ENCODE measurements around the gene UBL3. TPM values are rescaled to one million over a fixed set of nuclear protein-coding genes. Genes with fewer than 3 reads are reported as not detected.

Gene UBL3
- total RNA-seq, 1 donor from 2014 or later, result 20.0 TPM

- H3K36me3 Mint-ChIP-seq, result peaks cover 9% of the 10 kb centered on the region
- no peak overlapping the region for H3K9ac ChIP-seq
- no peaks in the 10 kb centered on the region for H3K27me3 Mint-ChIP-seq (ENCODE audit: insufficient read depth, low read depth)
- no peaks in the 10 kb centered on the region for H3K9me3 ChIP-seq (ENCODE audit: low read depth)
- peaks cover 8% of the 10 kb centered on the region for H3K9me3 Mint-ChIP-seq
- H2AFZ ChIP-seq (replicated peaks), result no peak overlapping the region
- peaks cover under 1% of the 10 kb centered on the region for H4K20me1 ChIP-seq (ENCODE audit: low read depth)
- H3K4me3 ChIP-seq, result no peak overlapping the region
- no peak for DNase-seq (ENCODE audit: low spot score)
- H3K4me2 ChIP-seq, result no peak overlapping the region
- peaks cover 20% of the 10 kb centered on the region for H3K4me1 Mint-ChIP-seq
- no peak overlapping the region for H3K4me3 Mint-ChIP-seq
- no peaks in the 10 kb centered on the region for H3K27me3 ChIP-seq
- H3F3A ChIP-seq (ENCODE audit: low read depth), result no peaks in the 10 kb centered on the region
- H3K27ac ChIP-seq, result no peak overlapping the region
- H3K79me2 ChIP-seq (ENCODE audit: low read depth), result peaks cover 61% of the 10 kb centered on the region
- H3K27ac Mint-ChIP-seq, result no peak overlapping the region
- H3K4me1 ChIP-seq, result peaks cover 16% of the 10 kb centered on the region
- TF ChIP-seq EZH2 (IDR thresholded peaks at IDR 0.05) (no peak), CTCF (IDR thresholded peaks at IDR 0.05) (no peak), EZH2phosphoT487 (IDR thresholded peaks at IDR 0.05) (no peak)
- no peaks in the 10 kb centered on the region for H3K36me3 ChIP-seq
These were observed 31.3 kb downstream of the UBL3 start for GRCh38 chr13:29819143-29819542.

- no peak for DNase-seq (ENCODE audit: low spot score)
- Mint-ChIP-seq H3K4me1 (peaks cover 20% of the 10 kb centered on the region), H3K27ac (no peak overlapping the region), H3K36me3 (peaks cover 6% of the 10 kb centered on the region), H3K4me3 (no peak overlapping the region), H3K27me3 (ENCODE audit: insufficient read depth, low read depth) (no peaks in the 10 kb centered on the region), H3K9me3 (peaks cover 5% of the 10 kb centered on the region)
- Histone ChIP-seq H3K27me3 (no peaks in the 10 kb centered on the region), H3K4me1 (peaks cover 16% of the 10 kb centered on the region), H3K27ac (no peak overlapping the region), H3K4me3 (no peak overlapping the region), H3K4me2 (no peak overlapping the region), H3K9me3 (ENCODE audit: low read depth) (no peaks in the 10 kb centered on the region), H3K36me3 (no peaks in the 10 kb centered on the region), H3K79me2 (ENCODE audit: low read depth) (peaks cover 71% of the 10 kb centered on the region), H3K9ac (no peak overlapping the region), H3F3A (ENCODE audit: low read depth) (no peaks in the 10 kb centered on the region), H2AFZ (replicated peaks) (no peak overlapping the region), H4K20me1 (ENCODE audit: low read depth) (peaks cover 5% of the 10 kb centered on the region)
- no peak for TF ChIP-seq EZH2phosphoT487 (IDR thresholded peaks at IDR 0.05)
- TF ChIP-seq EZH2 (IDR thresholded peaks at IDR 0.05), result no peak
- TF ChIP-seq CTCF (IDR thresholded peaks at IDR 0.05), result no peak
These were observed 32.6 kb downstream of the UBL3 start for GRCh38 chr13:29817604-29818378.

GRCh38 chr13:29816715-29817114 lies 33.7 kb downstream of the UBL3 start:
- H3K36me3 Mint-ChIP-seq, result peaks cover 4% of the 10 kb centered on the region
- H3K27me3 Mint-ChIP-seq (ENCODE audit: insufficient read depth, low read depth), result no peaks in the 10 kb centered on the region
- Histone ChIP-seq H3K79me2 (ENCODE audit: low read depth) (peaks cover 77% of the 10 kb centered on the region), H3K4me1 (peaks cover 16% of the 10 kb centered on the region), H3K4me2 (no peak overlapping the region), H3K9me3 (ENCODE audit: low read depth) (no peaks in the 10 kb centered on the region), H3F3A (ENCODE audit: low read depth) (no peaks in the 10 kb centered on the region), H3K9ac (no peak overlapping the region), H2AFZ (replicated peaks) (no peak overlapping the region), H3K27ac (no peak overlapping the region), H4K20me1 (ENCODE audit: low read depth) (peaks cover 5% of the 10 kb centered on the region), H3K27me3 (no peaks in the 10 kb centered on the region), H3K4me3 (no peak overlapping the region), H3K36me3 (no peaks in the 10 kb centered on the region)
- TF ChIP-seq CTCF (IDR thresholded peaks at IDR 0.05) (no peak), EZH2phosphoT487 (IDR thresholded peaks at IDR 0.05) (no peak), EZH2 (IDR thresholded peaks at IDR 0.05) (no peak)
- no peak overlapping the region for H3K4me3 Mint-ChIP-seq
- peaks cover 3% of the 10 kb centered on the region for H3K9me3 Mint-ChIP-seq
- H3K4me1 Mint-ChIP-seq, result peaks cover 20% of the 10 kb centered on the region
- no peak for DNase-seq (ENCODE audit: low spot score)
- H3K27ac Mint-ChIP-seq, result no peak overlapping the region

All from neural progenitor cell (in vitro differentiated cells).